ENCODE measurements around the gene SP140. TPM values are rescaled to one million over a fixed set of nuclear protein-coding genes. Genes with fewer than 3 reads are reported as not detected.
A peak's percentile ranks its signal among the peaks of the same experiment; 100 is the strongest.

The SP140 gene
- total and polyA plus RNA-seq, 10 of the 15 experiments (the other 5 are each of a cell fraction or from before 2014, with no cell fraction given), result 61.7 to 164 (median 90.7) TPM

DNA sequence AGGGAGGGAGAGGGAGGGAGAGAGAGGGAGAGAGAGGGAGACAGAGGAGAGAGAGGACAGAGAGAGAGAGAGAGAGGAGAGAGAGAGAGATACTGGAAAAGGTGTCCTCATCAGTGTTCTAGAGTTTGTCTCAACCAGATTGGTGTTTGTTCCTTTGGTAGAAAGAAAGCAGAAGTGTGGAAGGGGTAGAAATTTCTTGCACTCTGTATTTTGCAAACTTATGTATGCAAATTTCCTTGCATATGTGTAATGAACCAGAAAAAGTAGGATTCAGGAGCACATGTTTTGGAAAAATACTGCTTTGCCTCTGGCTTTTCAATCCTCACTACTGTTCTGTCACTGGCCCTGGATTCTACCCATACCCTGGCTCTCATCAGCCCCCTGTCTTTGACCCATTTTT is 1.1 kb upstream of the SP140 start:
- no TSS peak for BruUV-seq (replicated peaks)
- Histone ChIP-seq H3K27ac (ENCODE audit: control insufficient read depth, insufficient read depth) (peak overlapping the region; percentile 68), H4K20me1 (ENCODE audit: control insufficient read depth, insufficient read depth) (no peaks in the 10 kb centered on the region), H3K4me1 (ENCODE audit: control insufficient read depth, insufficient read depth, low read length) (peaks cover 44% of the 10 kb centered on the region), H3K9me3 (replicated peaks; ENCODE audit: control insufficient read depth, insufficient read depth, low read length) (no peaks in the 10 kb centered on the region; the same call in 2 of the 3 replicates), H3K9ac (ENCODE audit: control insufficient read depth, insufficient read depth, low read length) (peak overlapping the region; percentile 73), H3K4me2 (ENCODE audit: control insufficient read depth, insufficient read depth) (peak overlapping the region; percentile 97), H3K27me3 (replicated peaks in 1 of 2; ENCODE audit: control insufficient read depth in 2 of 2, insufficient read depth in 2 of 2, low read length in 1 of 2) (no peaks in the 10 kb centered on the region), H3K36me3 (ENCODE audit: control insufficient read depth in 2 of 2, insufficient read depth in 2 of 2, low read length in 1 of 2) (no peaks in the 10 kb centered on the region), H3K4me3 (peak overlapping the region; percentile 72; the same call in 1 of the 2 replicates), H2AFZ (ENCODE audit: control insufficient read depth, low read depth, low read length) (no peak overlapping the region), H3K79me2 (ENCODE audit: control insufficient read depth, insufficient read depth, low read length) (peaks cover 39% of the 10 kb centered on the region)
- FAIRE-seq (peak; percentile 23), ATAC-seq (no peak), DNase-seq (ENCODE audit: low read depth, low spot score) (no peak)
- ChIA-PET POLR2A (interaction anchor here (0.5 to 2.1 kb wide), 6 partner anchors 10 to 378 kb away, joined by 3 to 8 read pairs (median 3); no protein-coding TSS in a partner anchor), CTCF (interaction anchor here (0.5 to 1.7 kb wide), 3 partner anchors 21 to 318 kb away, joined by 3 to 7 read pairs (median 5); partner anchors contain the start of gene SP100), RAD21 (ENCODE audit: unreplicated experiment) (interaction anchor here (0.9 to 4.4 kb wide), 8 partner anchors 10 to 446 kb away, joined by 3 to 37 read pairs (median 4); partner anchors contain the start of gene SP140L), SMC1A (ENCODE audit: uncharacterized antibody, unreplicated experiment) (interaction anchor here (0.6 to 5.7 kb wide), 7 partner anchors 19 to 386 kb away, joined by 3 to 82 read pairs (median 5); no protein-coding TSS in a partner anchor)
- in situ Hi-C loops (cut with MboI), result no loop called here
- intact Hi-C loops (cut with micrococcal nuclease; ENCODE audit: unreplicated experiment), result loop anchor here (10.0 kb wide), 1 partner anchor 490 kb away; the partner anchor contains the start of gene CAB39
- peak; percentile 30; the same call in 1 of the 2 replicates for TF ChIP-seq PAX5 (IDR thresholded peaks at IDR 0.05; ENCODE audit: borderline replicate concordance, low read depth, low read length)
- peak; percentile 82; the same call in 2 of the 3 replicates for TF ChIP-seq POU2F2 (IDR thresholded peaks at IDR 0.05; ENCODE audit: borderline replicate concordance, low read depth, low read length)
- TF ChIP-seq, protein P1, sequence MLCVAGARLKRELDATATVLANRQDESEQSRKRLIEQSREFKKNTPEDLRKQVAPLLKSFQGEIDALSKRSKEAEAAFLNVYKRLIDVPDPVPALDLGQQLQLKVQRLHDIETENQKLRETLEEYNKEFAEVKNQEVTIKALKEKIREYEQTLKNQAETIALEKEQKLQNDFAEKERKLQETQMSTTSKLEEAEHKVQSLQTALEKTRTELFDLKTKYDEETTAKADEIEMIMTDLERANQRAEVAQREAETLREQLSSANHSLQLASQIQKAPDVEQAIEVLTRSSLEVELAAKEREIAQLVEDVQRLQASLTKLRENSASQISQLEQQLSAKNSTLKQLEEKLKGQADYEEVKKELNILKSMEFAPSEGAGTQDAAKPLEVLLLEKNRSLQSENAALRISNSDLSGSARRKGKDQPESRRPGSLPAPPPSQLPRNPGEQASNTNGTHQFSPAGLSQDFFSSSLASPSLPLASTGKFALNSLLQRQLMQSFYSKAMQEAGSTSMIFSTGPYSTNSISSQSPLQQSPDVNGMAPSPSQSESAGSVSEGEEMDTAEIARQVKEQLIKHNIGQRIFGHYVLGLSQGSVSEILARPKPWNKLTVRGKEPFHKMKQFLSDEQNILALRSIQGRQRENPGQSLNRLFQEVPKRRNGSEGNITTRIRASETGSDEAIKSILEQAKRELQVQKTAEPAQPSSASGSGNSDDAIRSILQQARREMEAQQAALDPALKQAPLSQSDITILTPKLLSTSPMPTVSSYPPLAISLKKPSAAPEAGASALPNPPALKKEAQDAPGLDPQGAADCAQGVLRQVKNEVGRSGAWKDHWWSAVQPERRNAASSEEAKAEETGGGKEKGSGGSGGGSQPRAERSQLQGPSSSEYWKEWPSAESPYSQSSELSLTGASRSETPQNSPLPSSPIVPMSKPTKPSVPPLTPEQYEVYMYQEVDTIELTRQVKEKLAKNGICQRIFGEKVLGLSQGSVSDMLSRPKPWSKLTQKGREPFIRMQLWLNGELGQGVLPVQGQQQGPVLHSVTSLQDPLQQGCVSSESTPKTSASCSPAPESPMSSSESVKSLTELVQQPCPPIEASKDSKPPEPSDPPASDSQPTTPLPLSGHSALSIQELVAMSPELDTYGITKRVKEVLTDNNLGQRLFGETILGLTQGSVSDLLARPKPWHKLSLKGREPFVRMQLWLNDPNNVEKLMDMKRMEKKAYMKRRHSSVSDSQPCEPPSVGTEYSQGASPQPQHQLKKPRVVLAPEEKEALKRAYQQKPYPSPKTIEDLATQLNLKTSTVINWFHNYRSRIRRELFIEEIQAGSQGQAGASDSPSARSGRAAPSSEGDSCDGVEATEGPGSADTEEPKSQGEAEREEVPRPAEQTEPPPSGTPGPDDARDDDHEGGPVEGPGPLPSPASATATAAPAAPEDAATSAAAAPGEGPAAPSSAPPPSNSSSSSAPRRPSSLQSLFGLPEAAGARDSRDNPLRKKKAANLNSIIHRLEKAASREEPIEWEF (IDR thresholded peaks at IDR 0.05; ENCODE audit: insufficient replicate concordance, low read depth, low read length), result no peak
- TF ChIP-seq IKZF2 (IDR thresholded peaks at IDR 0.05), result peak in 1 of 2 experiments; percentile 52; a peak in 2 of 4 replicates
- TF ChIP-seq ZNF274 (IDR thresholded peaks at IDR 0.05; ENCODE audit: insufficient read depth, insufficient read length), result no peak
- TF ChIP-seq SREBF2 (IDR thresholded peaks at IDR 0.05; ENCODE audit: low read length), result no peak
- no peak for TF ChIP-seq MYB (IDR thresholded peaks at IDR 0.05; ENCODE audit: borderline replicate concordance, low read depth, low read length)
- no peak for TF ChIP-seq IKZF1 (conservative IDR thresholded peaks at IDR 0.05)
- TF ChIP-seq GATAD2B (conservative IDR thresholded peaks at IDR 0.05; ENCODE audit: low read depth), result no peak
- no peak for TF ChIP-seq MTA2 (IDR thresholded peaks at IDR 0.05; ENCODE audit: low read depth)
- TF ChIP-seq, protein P2, sequence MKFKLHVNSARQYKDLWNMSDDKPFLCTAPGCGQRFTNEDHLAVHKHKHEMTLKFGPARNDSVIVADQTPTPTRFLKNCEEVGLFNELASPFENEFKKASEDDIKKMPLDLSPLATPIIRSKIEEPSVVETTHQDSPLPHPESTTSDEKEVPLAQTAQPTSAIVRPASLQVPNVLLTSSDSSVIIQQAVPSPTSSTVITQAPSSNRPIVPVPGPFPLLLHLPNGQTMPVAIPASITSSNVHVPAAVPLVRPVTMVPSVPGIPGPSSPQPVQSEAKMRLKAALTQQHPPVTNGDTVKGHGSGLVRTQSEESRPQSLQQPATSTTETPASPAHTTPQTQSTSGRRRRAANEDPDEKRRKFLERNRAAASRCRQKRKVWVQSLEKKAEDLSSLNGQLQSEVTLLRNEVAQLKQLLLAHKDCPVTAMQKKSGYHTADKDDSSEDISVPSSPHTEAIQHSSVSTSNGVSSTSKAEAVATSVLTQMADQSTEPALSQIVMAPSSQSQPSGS (IDR thresholded peaks at IDR 0.05; ENCODE audit: low read length), result no peak
- no peak for TF ChIP-seq CHD2 (IDR thresholded peaks at IDR 0.05; ENCODE audit: borderline replicate concordance, low read depth, low read length)
- TF ChIP-seq FOXM1 (IDR thresholded peaks at IDR 0.05; ENCODE audit: low read depth, low read length), result no peak
- TF ChIP-seq NFYB (IDR thresholded peaks at IDR 0.05; ENCODE audit: insufficient read depth, low read depth, low read length), result no peak
- no peak for TF ChIP-seq CBX5 (IDR thresholded peaks at IDR 0.05; ENCODE audit: low read depth)
- no peak for TF ChIP-seq SMC3 (IDR thresholded peaks at IDR 0.05; ENCODE audit: borderline replicate concordance, low read length)
- 0 out of 2 replicates have a peak, but pooled peaks have one; percentile 14 for TF ChIP-seq IRF4 (IDR thresholded peaks at IDR 0.05; ENCODE audit: low read depth, low read length)
- no peak for TF ChIP-seq TAF1 (IDR thresholded peaks at IDR 0.05; ENCODE audit: borderline replicate concordance, low read depth, low read length)
- no peak for TF ChIP-seq CBFB (IDR thresholded peaks at IDR 0.05; ENCODE audit: low read depth)

All from GM12878 (cell line).